Uterus (tissue), 2 donors: ENCODE results near the gene CFAP92.

Experiments used
- CTCF ChIP-seq, 4 experiments: fragments of 200-600 bp in 2 of 4; fragments of 450-650 bp in 2 of 4; sonication (generic) in 2 of 4; IDR thresholded peaks; one replicate each; pipeline ENCODE4 v1.5.1; 2016 to 2019; ENCODE audit warnings: antibody characterized with exemption in 4 of 4, mild to moderate bottlenecking in 2 of 4, moderate library complexity in 1 of 4
- POLR2A ChIP-seq, 2 donors: fragments of 450-650 bp; IDR thresholded peaks; one replicate each; pipeline ENCODE4 v1.6.1; 2016; ENCODE audit warnings: antibody characterized with exemption in 2 of 2, mild to moderate bottlenecking in 1 of 2, moderate library complexity in 1 of 2

GRCh38 chr3:129032716-129033115 lies 38.8 kb upstream of the CFAP92 start:
- TF ChIP-seq CTCF (IDR thresholded peaks at IDR 0.05) (no peak), POLR2A (IDR thresholded peaks at IDR 0.05) (no peak)
